ENCODE data around the gene OTUD7B. TPM values are rescaled to one million over a fixed set of nuclear protein-coding genes. Genes with fewer than 3 reads are reported as not detected.

Gene OTUD7B
- total and polyA plus RNA-seq, 2 of the 8 experiments (the other 6 are each of a cell fraction or from before 2014, with no cell fraction given): 4.2 to 21.5 TPM

GRCh38 chr1:149916193-149916897 lies 94.2 kb downstream of the OTUD7B start (continued):
- TF ChIP-seq BACH1 (IDR thresholded peaks at IDR 0.05; ENCODE audit: low read length) (no peak), TBP (IDR thresholded peaks at IDR 0.05; ENCODE audit: low read depth, low read length) (no peak), SAP30 (IDR thresholded peaks at IDR 0.05; ENCODE audit: insufficient read depth, insufficient replicate concordance, low read length) (no peak), NRF1 (IDR thresholded peaks at IDR 0.05; ENCODE audit: low read depth, low read length) (no peak), YY1 (IDR thresholded peaks at IDR 0.05; ENCODE audit: low read depth, low read length) (no peak), RFX5 (IDR thresholded peaks at IDR 0.05; ENCODE audit: borderline replicate concordance, low read depth, low read length) (no peak), POU5F1 (IDR thresholded peaks at IDR 0.05; ENCODE audit: low read depth, low read length) (no peak), EZH2 (IDR thresholded peaks at IDR 0.05; ENCODE audit: low read depth, low read length, severe bottlenecking) (no peak), RAD21 (IDR thresholded peaks at IDR 0.05 in 1 of 2, conservative IDR thresholded peaks at IDR 0.05 in 1 of 2; ENCODE audit: low read depth in 2 of 2, low read length in 2 of 2) (no peak)

All from H1 (cell line).